Aorta (tissue), 5 donors: ENCODE data around the gene DCC. TPM values are rescaled to one million over a fixed set of nuclear protein-coding genes. Genes with fewer than 3 reads are reported as not detected.

ENCODE experiments used
- ATAC-seq: fragments of 200-7000 bp; cut with Tn5 transposase; one replicate; pipeline ENCODE4 v1.9.1; 2022; ENCODE audit warnings: moderate library complexity; ENCODE audit not compliant: low FRiP score
- DNase-seq, 2 donors: peaks; one replicate each; pipeline ENCODE4 v3.0.0-alpha.2; 2020
- H3K27ac ChIP-seq, 2 donors: one replicate each; pipeline ENCODE4 v1.5.1; 2013; ENCODE audit warnings: low read length in 2 of 2, mild to moderate bottlenecking in 2 of 2, moderate library complexity in 2 of 2, control low read depth in 1 of 2, inconsistent platforms in 1 of 2, low read depth in 1 of 2
- H3K27me3 ChIP-seq, 2 donors: one replicate each; pipeline ENCODE4 v1.6.1; 2013; ENCODE audit warnings: control low read depth in 1 of 2, low read length in 1 of 2, mild to moderate bottlenecking in 1 of 2, moderate library complexity in 1 of 2; ENCODE audit not compliant: insufficient read depth in 2 of 2, control insufficient read depth in 1 of 2
- H3K36me3 ChIP-seq, 2 donors: one replicate each; pipeline ENCODE4 v1.6.1; 2013; ENCODE audit warnings: control low read depth in 1 of 2, low read length in 1 of 2, mild to moderate bottlenecking in 1 of 2; ENCODE audit not compliant: insufficient read depth in 2 of 2, control insufficient read depth in 1 of 2
- H3K4me1 ChIP-seq, 2 donors: one replicate each; pipeline ENCODE4 v1.6.1; 2013; ENCODE audit warnings: low read length in 2 of 2, control low read depth in 1 of 2, mild to moderate bottlenecking in 1 of 2, moderate library complexity in 1 of 2; ENCODE audit not compliant: insufficient read depth in 2 of 2, control insufficient read depth in 1 of 2
- H3K4me3 ChIP-seq, 2 donors: one replicate each; pipeline ENCODE4 v1.5.1; 2013; ENCODE audit warnings: low read length in 2 of 2, control low read depth in 1 of 2, mild to moderate bottlenecking in 1 of 2
- H3K9me3 ChIP-seq: one replicate; pipeline ENCODE4 v1.6.1; 2013; ENCODE audit warnings: mild to moderate bottlenecking, low read length; ENCODE audit not compliant: control insufficient read depth
- WGBS, 2 donors: extraction: QIAGEN DNeasy Blood & Tissue Kit; methylation state at CpG; one replicate each; pipeline ENCODE4 v1.1.7; 2013; 5-methylcytosine and 5-hydroxymethylcytosine counted together
- intact Hi-C, 2 donors: fragments of 100-400 bp; cut with DNase I; formaldehyde crosslinking; loops; one replicate each; pipeline versions ENCODE4 v1.14.2 to v1.15.0; 2022
- polyA plus RNA-seq, 2 donors: library from polyadenylated mRNA; stranded (reverse); fragments of 200-250 nt; gene quantifications; one replicate each; pipeline ENCODE4 v1.2.3, GENCODE V29; 2013
- total RNA-seq, 2 donors: library from RNA; stranded (reverse); fragmentation: NEBNext Ultra II Directional; extraction: Animal tissue kit (Norgen Biotek cat#: 25700); gene quantifications; one replicate each; pipeline ENCODE4 v1.2.1, GENCODE V29; 2021
- donor health status: healthy with polysubstance abuse.
- donor health status: Bipolar disorder and iron deficiency.
- donor health status: DM: no; HTN: no; CAD: no.
- donor health status: DM: no; HTN: no; CAD: no.
- donor health status: DM: yes; HTN: yes; CAD: no.

Gene DCC
- total and polyA plus RNA-seq, 4 donors, result 0.78 TPM; not detected in 3

DNA sequence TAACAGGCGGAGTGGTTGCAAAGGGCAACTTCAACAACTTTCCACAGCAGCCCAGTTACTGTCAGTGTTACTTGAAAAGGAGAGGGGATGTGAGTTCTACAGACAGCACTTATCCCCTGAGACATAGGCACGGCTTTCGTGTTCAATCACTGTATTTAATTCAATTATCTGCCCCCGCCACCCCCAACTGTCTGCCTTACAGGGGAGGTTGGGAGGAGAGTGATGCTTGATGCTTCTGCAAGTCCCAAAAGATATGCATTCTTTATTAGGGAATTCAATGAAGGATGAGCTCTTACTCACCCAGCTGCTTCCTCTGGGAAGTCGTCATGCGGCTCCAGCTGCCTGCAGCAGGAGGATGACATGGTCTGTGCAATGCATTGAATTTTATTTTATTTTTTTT, 639.9 kb downstream of the DCC start:
- DNase-seq (no peak), ATAC-seq (no peak)
- no peaks in the 10 kb centered on the region for H3K27me3 ChIP-seq
- no peaks in the 10 kb centered on the region for H3K36me3 ChIP-seq
- H3K4me1 ChIP-seq, result no peaks in the 10 kb centered on the region
- H3K27ac ChIP-seq, result no peak overlapping the region
- 57 to 58% methylated on average over 6 of the region's 6 CpGs for WGBS, 2 donors
- no peak overlapping the region for H3K4me3 ChIP-seq
- intact Hi-C loops, result no loop called here
- H3K9me3 ChIP-seq, result no peaks in the 10 kb centered on the region

DNA sequence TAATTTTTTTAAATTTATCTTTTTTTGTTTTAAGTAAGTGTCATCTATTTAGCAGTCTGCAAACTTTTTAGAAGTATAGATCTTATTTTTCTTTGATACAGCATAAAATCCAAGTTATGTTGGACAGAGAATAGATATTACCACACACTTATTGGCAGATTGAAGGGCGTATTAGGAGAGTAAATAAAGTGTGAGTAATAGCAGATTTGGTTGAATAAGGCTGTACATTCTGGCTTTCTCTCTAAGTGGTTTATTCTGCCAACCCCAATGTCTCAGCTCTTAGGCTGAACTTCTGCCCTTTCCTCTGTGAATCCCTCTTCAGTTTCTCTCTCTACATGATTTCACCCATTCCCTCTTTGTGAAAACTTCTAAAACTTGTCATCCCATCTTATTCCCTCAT, 651.2 kb downstream of the DCC start:
- intact Hi-C loops, result no loop called here
- H3K4me3 ChIP-seq, result no peak overlapping the region

DNA sequence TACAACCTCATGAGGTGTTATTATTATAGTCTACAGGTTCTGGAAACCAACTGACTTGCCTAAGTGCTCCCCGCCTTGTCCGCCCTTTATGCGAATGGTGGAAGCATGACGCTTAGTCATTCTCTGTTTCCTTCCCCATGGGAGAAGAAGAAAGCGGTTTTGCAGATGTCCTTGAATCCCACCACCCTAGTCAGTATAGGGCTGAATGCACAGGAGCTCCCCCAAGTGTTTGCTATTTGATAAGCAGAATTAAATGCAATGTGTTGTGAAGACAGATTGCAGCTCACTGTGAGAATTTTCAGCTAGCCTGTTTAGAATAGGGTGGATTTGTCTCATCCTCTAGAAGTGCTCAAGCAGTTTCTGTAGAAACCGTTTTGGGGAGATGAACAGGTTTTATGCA, 652.0 kb downstream of the DCC start:
- no peak overlapping the region for H3K27ac ChIP-seq
- DNase-seq (no peak), ATAC-seq (no peak)
- WGBS, 2 donors, result 62 to 66% methylated on average over 6 of the region's 6 CpGs
- H3K27me3 ChIP-seq, result no peaks in the 10 kb centered on the region
- no peak overlapping the region for H3K4me3 ChIP-seq
- H3K36me3 ChIP-seq, result no peaks in the 10 kb centered on the region
- H3K4me1 ChIP-seq, result no peaks in the 10 kb centered on the region
- no peaks in the 10 kb centered on the region for H3K9me3 ChIP-seq
- intact Hi-C loops, result no loop called here

More for the DNA sequence above, 651.2 kb downstream of the DCC start:
- Histone ChIP-seq H3K9me3 (no peaks in the 10 kb centered on the region), H3K27me3 (no peaks in the 10 kb centered on the region), H3K27ac (no peak overlapping the region), H3K36me3 (no peaks in the 10 kb centered on the region), H3K4me1 (no peaks in the 10 kb centered on the region)
- ATAC-seq, result no peak
- whole genome bisulfite sequencing, 2 donors, result 65 to 73% methylated on average over 1 of the region's 1 CpG
- DNase-seq, result no peak

DNA sequence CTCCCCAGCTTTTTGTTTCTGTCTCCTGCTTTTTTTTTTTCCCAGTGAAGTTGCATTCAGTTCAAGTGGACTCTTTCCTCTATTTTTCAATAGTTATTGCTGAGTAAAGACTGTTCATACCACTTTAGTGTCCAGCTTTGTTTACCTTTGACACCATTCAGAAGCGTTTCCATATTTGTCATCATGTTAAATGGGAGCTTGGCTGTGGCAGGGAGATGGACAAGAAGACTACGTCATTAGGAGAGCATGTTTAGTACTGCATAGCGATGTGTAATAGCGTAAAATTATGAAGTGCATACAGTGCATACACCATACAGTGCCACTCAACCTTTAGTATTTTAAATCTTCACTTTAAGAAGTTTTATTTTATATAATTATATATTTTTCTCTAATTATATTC, 655.9 kb downstream of the DCC start:
- Histone ChIP-seq H3K4me3 (no peak overlapping the region), H3K4me1 (no peaks in the 10 kb centered on the region), H3K36me3 (no peaks in the 10 kb centered on the region), H3K27ac (no peak overlapping the region), H3K27me3 (no peaks in the 10 kb centered on the region), H3K9me3 (no peaks in the 10 kb centered on the region)
- DNase-seq, result no peak
- intact Hi-C loops, result no loop called here
- ATAC-seq, result no peak
- 76 to 77% methylated on average over 4 of the region's 4 CpGs for WGBS, 2 donors

DNA sequence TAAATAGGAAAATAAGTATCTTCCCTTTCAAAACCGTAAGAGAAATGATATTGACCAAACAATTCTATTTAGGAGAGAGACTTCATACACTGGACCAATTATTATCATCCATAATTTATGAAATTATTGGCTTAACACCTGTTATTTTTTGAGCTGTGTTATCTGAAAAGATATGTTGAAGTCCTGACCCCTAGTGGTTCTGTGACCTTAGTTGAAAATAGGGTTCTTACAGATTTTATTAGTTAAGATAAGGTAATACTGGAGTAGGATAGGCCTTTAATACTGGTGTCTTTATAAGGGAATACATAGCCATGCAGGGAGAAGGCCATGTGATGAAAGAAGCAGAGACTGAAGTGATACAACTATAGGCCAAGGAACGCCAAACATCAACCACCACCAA, 659.6 kb downstream of the DCC start:
- Histone ChIP-seq H3K9me3 (no peaks in the 10 kb centered on the region), H3K4me3 (no peak overlapping the region), H3K36me3 (no peaks in the 10 kb centered on the region), H3K4me1 (no peaks in the 10 kb centered on the region), H3K27ac (no peak overlapping the region), H3K27me3 (no peaks in the 10 kb centered on the region)
- no peak for ATAC-seq
- intact Hi-C loops, result no loop called here
- DNase-seq, result no peak
- WGBS, 2 donors, result 84 to 89% methylated on average over 2 of the region's 2 CpGs

DNA sequence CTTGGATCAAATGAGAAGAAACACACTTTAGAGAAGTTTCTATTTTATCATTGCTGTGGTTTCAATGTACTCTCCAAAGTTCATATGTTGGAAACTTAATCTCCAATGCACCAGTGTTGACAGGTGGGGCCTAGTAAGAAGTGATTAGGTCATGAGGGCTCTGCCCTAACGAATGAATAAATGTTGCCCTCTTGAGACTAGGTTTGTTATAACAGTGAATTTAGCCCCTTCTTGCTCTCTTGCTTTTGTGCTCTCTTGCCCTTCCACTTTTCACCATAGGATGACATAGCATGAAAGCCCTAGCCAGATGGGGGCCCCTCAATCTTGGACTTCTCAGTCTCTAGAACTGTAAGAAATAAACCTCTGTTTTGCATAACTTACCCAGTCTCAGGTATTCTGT, 664.8 kb downstream of the DCC start:
- no peak for DNase-seq
- Histone ChIP-seq H3K9me3 (no peaks in the 10 kb centered on the region), H3K4me1 (no peaks in the 10 kb centered on the region), H3K4me3 (no peak overlapping the region), H3K36me3 (no peaks in the 10 kb centered on the region), H3K27me3 (no peaks in the 10 kb centered on the region), H3K27ac (no peak overlapping the region)
- no peak for ATAC-seq
- 9 to 12% methylated on average over 1 of the region's 1 CpG for WGBS, 2 donors
- intact Hi-C loops, result no loop called here

DNA sequence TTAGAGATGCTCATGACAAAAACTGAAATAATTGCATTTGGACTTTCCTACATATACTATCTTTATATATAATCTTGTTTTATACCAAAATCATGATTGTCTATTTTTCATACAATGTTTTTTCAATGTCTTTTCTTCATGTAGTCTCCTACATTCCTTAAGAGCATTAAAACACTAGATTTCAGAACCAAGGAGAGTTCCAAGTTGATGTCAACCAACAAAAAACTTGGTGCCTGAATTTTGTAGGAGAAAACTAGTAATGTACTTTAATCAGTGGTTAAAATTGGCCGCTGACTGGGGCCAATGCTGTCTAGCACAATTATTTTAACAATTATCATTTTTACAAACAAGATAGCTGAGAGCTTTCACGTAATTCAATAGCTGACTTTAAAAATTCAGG, 678.8 kb downstream of the DCC start:
- Histone ChIP-seq H3K9me3 (no peaks in the 10 kb centered on the region), H3K4me3 (no peak overlapping the region), H3K27me3 (no peaks in the 10 kb centered on the region), H3K36me3 (no peaks in the 10 kb centered on the region), H3K27ac (no peak overlapping the region), H3K4me1 (no peaks in the 10 kb centered on the region)
- DNase-seq, result no peak
- no peak for ATAC-seq
- 57 to 61% methylated on average over 2 of the region's 2 CpGs for WGBS, 2 donors
- intact Hi-C loops, result no loop called here

DNA sequence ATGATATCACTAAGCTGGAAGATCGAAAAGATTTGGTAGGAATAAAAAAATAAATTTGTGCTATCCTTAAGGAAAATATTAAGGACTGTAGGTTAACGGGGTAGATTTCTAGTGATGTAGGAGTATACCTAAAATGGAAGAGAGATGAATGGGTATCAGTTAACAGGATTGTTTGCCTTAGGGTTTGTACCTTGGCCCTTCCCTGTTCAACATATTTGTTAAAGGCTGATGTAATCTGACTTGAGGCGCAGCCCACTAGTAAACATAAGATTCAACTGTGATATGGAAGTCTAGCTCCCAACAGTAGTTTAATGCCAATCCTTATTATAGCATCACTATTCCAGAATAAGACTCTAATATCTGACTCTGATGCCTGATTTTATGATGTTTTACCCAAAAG, 685.2 kb downstream of the DCC start:
- 79 to 86% methylated on average over 3 of the region's 3 CpGs for WGBS, 2 donors
- ATAC-seq, result no peak
- intact Hi-C loops, result no loop called here
- Histone ChIP-seq H3K4me3 (no peak overlapping the region), H3K4me1 (no peaks in the 10 kb centered on the region), H3K27ac (no peak overlapping the region), H3K36me3 (no peaks in the 10 kb centered on the region), H3K9me3 (no peaks in the 10 kb centered on the region), H3K27me3 (no peaks in the 10 kb centered on the region)
- no peak for DNase-seq

DNA sequence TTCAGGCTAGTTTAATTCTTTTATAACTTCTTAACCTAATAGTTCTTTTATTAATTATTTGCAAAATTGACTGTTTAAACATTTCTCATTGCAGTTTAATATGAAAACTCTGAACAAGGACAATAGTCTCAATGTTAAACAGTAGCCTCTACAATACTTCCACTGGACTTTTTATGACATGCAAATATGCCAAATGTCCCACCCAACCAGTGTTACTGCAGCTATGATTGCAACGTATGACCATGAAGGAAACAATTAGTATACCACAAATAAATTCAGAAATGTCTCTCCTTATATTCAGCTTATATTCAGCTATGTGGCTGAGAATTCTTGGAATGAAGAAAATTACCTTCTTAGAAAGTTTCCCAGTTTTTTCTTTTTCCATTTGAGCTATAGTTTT, 688.6 kb downstream of the DCC start:
- H3K27me3 ChIP-seq, result no peaks in the 10 kb centered on the region
- no peaks in the 10 kb centered on the region for H3K9me3 ChIP-seq
- ATAC-seq (no peak), DNase-seq (no peak)
- H3K4me3 ChIP-seq, result no peak overlapping the region
- H3K36me3 ChIP-seq, result no peaks in the 10 kb centered on the region
- no peaks in the 10 kb centered on the region for H3K4me1 ChIP-seq
- WGBS, 2 donors, result 34 to 39% methylated on average over 1 of the region's 1 CpG
- H3K27ac ChIP-seq, result no peak overlapping the region
- intact Hi-C loops, result no loop called here
